Neural cell (in vitro differentiated cells): Measurements from ENCODE around the gene EDARADD. TPM values are rescaled to one million over a fixed set of nuclear protein-coding genes. Genes with fewer than 3 reads are reported as not detected.

ENCODE experiments used
- H2AFZ ChIP-seq: fragments of 200-600, 300-800 bp; sonication (generic), shearing (Covaris generic); 2 replicates; pipeline ENCODE4 v1.6.0; 2014; ENCODE audit warnings: low read depth, mild to moderate bottlenecking, antibody characterized with exemption, low read length, moderate library complexity
- H3F3A ChIP-seq: fragments of 200-600 bp; shearing (Covaris generic); 2 replicates; pipeline ENCODE4 v1.6.1; 2016; ENCODE audit warnings: mild to moderate bottlenecking, moderate library complexity, mixed read lengths, antibody characterized with exemption, low read length; ENCODE audit not compliant: insufficient read depth, poor library complexity, severe bottlenecking
- H3K27ac ChIP-seq: fragments of 200-600, 300-800 bp; sonication (generic), shearing (Covaris generic); 2 replicates; pipeline ENCODE4 v1.5.1; 2014; ENCODE audit warnings: mild to moderate bottlenecking, low read length, moderate library complexity
- H3K27me3 ChIP-seq: fragments of 300-800, 200-600 bp; sonication (generic), shearing (Covaris generic); 2 replicates; pipeline ENCODE4 v1.6.0; 2014; ENCODE audit warnings: mild to moderate bottlenecking, low read depth, low read length, moderate library complexity; ENCODE audit not compliant: insufficient read depth
- H3K36me3 ChIP-seq: fragments of 300-800, 200-600 bp; sonication (generic), shearing (Covaris generic); 2 replicates; pipeline ENCODE4 v1.5.1; 2014; ENCODE audit warnings: mild to moderate bottlenecking, antibody characterized with exemption, low read length, moderate library complexity; ENCODE audit not compliant: insufficient read depth
- H3K4me2 ChIP-seq: fragments of 300-800, 200-600 bp; sonication (generic), shearing (Covaris generic); 2 replicates; pipeline ENCODE4 v1.6.0; 2014; ENCODE audit warnings: mild to moderate bottlenecking, low read length
- H3K4me3 ChIP-seq: fragments of 300-800, 200-600 bp; sonication (generic), shearing (Covaris generic); 2 replicates; pipeline ENCODE4 v1.5.1; 2014; ENCODE audit warnings: mild to moderate bottlenecking, low read length, moderate library complexity
- H3K79me2 ChIP-seq: fragments of 200-600 bp; shearing (Covaris generic); replicated peaks from 2 replicates; pipeline ENCODE4 v1.6.0; 2014; ENCODE audit warnings: mild to moderate bottlenecking, low read length, moderate library complexity; ENCODE audit not compliant: insufficient read depth
- H3K9ac ChIP-seq: fragments of 300-800, 200-600 bp; sonication (generic), shearing (Covaris generic); 2 replicates; pipeline ENCODE4 v1.6.1; 2016; ENCODE audit warnings: mild to moderate bottlenecking, low read length, mixed read lengths
- H3K9me2 ChIP-seq: fragments of 200-600 bp; shearing (Covaris generic); 2 replicates; pipeline ENCODE4 v1.6.1; 2016; ENCODE audit warnings: mild to moderate bottlenecking, low read length, mixed read lengths; ENCODE audit not compliant: insufficient read depth
- H3K9me3 ChIP-seq: fragments of 200-600, 300-800 bp; sonication (generic), shearing (Covaris generic); 2 replicates; pipeline ENCODE4 v1.6.1; 2016; ENCODE audit warnings: mild to moderate bottlenecking, mixed run types, low read length, moderate library complexity, mixed read lengths
- H4K20me1 ChIP-seq: fragments of 200-600 bp; shearing (Covaris generic); 2 replicates; pipeline ENCODE4 v1.6.1; 2016; ENCODE audit warnings: mild to moderate bottlenecking, mixed run types; ENCODE audit not compliant: insufficient read depth
- EP300 ChIP-seq: fragments of 450-650 bp; conservative IDR thresholded peaks from 2 replicates; pipeline ENCODE4 v1.6.1; 2014; ENCODE audit warnings: antibody characterized with exemption, mild to moderate bottlenecking, moderate library complexity; ENCODE audit not compliant: poor library complexity, severe bottlenecking
- EZH2 ChIP-seq: fragments of 200-600, 300-800 bp; shearing (Covaris generic), sonication (generic); IDR thresholded peaks from 2 replicates; pipeline ENCODE4 v1.6.1; 2014; ENCODE audit warnings: antibody characterized with exemption, low read length, borderline replicate concordance, mild to moderate bottlenecking; ENCODE audit not compliant: insufficient read depth, poor library complexity, severe bottlenecking
- MXI1 ChIP-seq: fragments of 450-650 bp; conservative IDR thresholded peaks from 2 replicates; pipeline ENCODE4 v1.6.1; 2014; ENCODE audit warnings: antibody characterized with exemption, mild to moderate bottlenecking; ENCODE audit not compliant: poor library complexity, severe bottlenecking
- POLR2AphosphoS5 ChIP-seq: IDR thresholded peaks from 2 replicates; pipeline ENCODE4 v1.6.1; 2012
- RAD21 ChIP-seq: fragments of 450-650 bp; conservative IDR thresholded peaks from 2 replicates; pipeline ENCODE4 v1.6.1; 2014; ENCODE audit warnings: antibody characterized with exemption, mild to moderate bottlenecking, moderate library complexity
- SMC3 ChIP-seq: fragments of 450-650 bp; conservative IDR thresholded peaks from 2 replicates; pipeline ENCODE4 v1.6.1; 2014; ENCODE audit warnings: antibody characterized with exemption, mild to moderate bottlenecking, moderate library complexity; ENCODE audit not compliant: poor library complexity
- TAF1 ChIP-seq: IDR thresholded peaks from 2 replicates; pipeline ENCODE4 v1.6.1; 2012; ENCODE audit warnings: low read depth
- polyA plus RNA-seq: library from polyadenylated mRNA; depleted of rRNA; stranded (reverse); fragments of >200 nt; gene quantifications from 2 replicates; pipeline ENCODE4 v1.2.3, GENCODE V29; 2014
- TF ChIP-seq, protein P1 (sequence below): IDR thresholded peaks from 2 replicates; pipeline ENCODE4 v1.6.1; 2012; ENCODE audit warnings: borderline replicate concordance
- TF ChIP-seq, protein P2 (sequence below): fragments of 450-650 bp; IDR thresholded peaks from 2 replicates; pipeline ENCODE4 v1.5.1; 2014; ENCODE audit warnings: antibody characterized with exemption, mild to moderate bottlenecking, moderate library complexity; ENCODE audit not compliant: poor library complexity, severe bottlenecking

EDARADD gene
- polyA plus RNA-seq, 1 donor from 2014 or later: 0.17 TPM

DNA sequence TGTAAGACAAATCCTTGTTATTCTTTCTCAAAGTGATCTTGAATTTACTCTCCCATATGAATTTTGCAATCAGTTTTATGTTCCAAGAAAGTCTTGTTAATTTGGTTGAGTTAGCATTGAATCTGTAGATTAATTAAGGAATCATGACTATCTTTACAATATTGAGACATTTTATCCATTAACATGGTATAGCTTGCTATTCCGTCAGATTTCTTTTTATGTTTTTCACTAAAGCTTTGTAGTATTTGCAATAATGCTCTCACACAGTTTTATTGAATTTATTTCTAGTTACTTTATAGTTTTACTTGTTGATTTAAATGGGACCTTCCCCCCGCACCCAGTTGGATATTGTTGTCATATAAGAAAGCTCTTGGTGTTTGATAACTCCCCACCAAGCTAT is 5.8 kb upstream of the EDARADD start:
- Histone ChIP-seq H3K79me2 (no peaks in the 10 kb centered on the region), H3K4me2 (no peak overlapping the region), H3K4me3 (no peak overlapping the region), H4K20me1 (no peaks in the 10 kb centered on the region), H3F3A (no peaks in the 10 kb centered on the region), H2AFZ (no peak overlapping the region), H3K9ac (no peak overlapping the region), H3K36me3 (no peaks in the 10 kb centered on the region), H3K9me2 (no peaks in the 10 kb centered on the region), H3K27ac (no peak overlapping the region), H3K9me3 (no peaks in the 10 kb centered on the region), H3K27me3 (no peaks in the 10 kb centered on the region)
- TF ChIP-seq, protein P1, sequence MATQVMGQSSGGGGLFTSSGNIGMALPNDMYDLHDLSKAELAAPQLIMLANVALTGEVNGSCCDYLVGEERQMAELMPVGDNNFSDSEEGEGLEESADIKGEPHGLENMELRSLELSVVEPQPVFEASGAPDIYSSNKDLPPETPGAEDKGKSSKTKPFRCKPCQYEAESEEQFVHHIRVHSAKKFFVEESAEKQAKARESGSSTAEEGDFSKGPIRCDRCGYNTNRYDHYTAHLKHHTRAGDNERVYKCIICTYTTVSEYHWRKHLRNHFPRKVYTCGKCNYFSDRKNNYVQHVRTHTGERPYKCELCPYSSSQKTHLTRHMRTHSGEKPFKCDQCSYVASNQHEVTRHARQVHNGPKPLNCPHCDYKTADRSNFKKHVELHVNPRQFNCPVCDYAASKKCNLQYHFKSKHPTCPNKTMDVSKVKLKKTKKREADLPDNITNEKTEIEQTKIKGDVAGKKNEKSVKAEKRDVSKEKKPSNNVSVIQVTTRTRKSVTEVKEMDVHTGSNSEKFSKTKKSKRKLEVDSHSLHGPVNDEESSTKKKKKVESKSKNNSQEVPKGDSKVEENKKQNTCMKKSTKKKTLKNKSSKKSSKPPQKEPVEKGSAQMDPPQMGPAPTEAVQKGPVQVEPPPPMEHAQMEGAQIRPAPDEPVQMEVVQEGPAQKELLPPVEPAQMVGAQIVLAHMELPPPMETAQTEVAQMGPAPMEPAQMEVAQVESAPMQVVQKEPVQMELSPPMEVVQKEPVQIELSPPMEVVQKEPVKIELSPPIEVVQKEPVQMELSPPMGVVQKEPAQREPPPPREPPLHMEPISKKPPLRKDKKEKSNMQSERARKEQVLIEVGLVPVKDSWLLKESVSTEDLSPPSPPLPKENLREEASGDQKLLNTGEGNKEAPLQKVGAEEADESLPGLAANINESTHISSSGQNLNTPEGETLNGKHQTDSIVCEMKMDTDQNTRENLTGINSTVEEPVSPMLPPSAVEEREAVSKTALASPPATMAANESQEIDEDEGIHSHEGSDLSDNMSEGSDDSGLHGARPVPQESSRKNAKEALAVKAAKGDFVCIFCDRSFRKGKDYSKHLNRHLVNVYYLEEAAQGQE: no peak
- no peak for TF ChIP-seq POLR2AphosphoS5
- TF ChIP-seq TAF1: no peak

DNA sequence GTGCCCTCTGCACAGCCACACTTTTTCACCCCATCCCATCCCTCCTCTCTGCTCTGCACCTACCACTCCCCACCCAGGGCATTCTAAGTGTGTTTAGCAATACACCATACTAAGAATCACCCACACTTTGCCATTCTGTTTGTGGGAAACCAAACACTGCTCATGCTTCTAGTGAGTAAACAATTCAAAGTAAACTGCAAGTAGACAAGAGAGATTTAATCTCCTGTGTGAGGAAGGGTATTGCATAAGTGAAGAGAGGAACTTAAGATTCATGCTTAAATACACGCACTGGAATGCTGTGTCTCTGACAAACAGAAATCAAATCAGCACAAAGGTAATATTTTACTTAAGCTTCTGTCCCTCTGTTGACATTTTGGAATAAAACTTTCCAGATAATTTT is 4.8 kb upstream of the EDARADD start:
- Histone ChIP-seq H3K27me3 (peaks cover 9% of the 10 kb centered on the region), H3K36me3 (no peaks in the 10 kb centered on the region), H3K9ac (no peak overlapping the region), H3K79me2 (no peaks in the 10 kb centered on the region), H3K27ac (no peak overlapping the region), H3K4me2 (no peak overlapping the region), H3K9me3 (no peaks in the 10 kb centered on the region), H2AFZ (no peak overlapping the region), H3K4me3 (no peak overlapping the region), H3K9me2 (no peaks in the 10 kb centered on the region), H3F3A (no peaks in the 10 kb centered on the region), H4K20me1 (no peaks in the 10 kb centered on the region)
- TF ChIP-seq RAD21 (no peak), POLR2AphosphoS5 (no peak), MXI1 (no peak), EP300 (no peak), TAF1 (no peak), SMC3 (no peak), EZH2 (no peak)
- TF ChIP-seq, protein P2, sequence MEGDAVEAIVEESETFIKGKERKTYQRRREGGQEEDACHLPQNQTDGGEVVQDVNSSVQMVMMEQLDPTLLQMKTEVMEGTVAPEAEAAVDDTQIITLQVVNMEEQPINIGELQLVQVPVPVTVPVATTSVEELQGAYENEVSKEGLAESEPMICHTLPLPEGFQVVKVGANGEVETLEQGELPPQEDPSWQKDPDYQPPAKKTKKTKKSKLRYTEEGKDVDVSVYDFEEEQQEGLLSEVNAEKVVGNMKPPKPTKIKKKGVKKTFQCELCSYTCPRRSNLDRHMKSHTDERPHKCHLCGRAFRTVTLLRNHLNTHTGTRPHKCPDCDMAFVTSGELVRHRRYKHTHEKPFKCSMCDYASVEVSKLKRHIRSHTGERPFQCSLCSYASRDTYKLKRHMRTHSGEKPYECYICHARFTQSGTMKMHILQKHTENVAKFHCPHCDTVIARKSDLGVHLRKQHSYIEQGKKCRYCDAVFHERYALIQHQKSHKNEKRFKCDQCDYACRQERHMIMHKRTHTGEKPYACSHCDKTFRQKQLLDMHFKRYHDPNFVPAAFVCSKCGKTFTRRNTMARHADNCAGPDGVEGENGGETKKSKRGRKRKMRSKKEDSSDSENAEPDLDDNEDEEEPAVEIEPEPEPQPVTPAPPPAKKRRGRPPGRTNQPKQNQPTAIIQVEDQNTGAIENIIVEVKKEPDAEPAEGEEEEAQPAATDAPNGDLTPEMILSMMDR: no peak
- TF ChIP-seq, protein P1: no peak
